B cell (primary cell): ENCODE results near the gene OTOGL. TPM values are rescaled to one million over a fixed set of nuclear protein-coding genes. Genes with fewer than 3 reads are reported as not detected.

Experiments
- ATAC-seq: fragments of 200-7000 bp; cut with Tn5 transposase; one replicate; pipeline ENCODE4 v1.10.0; 2021; ENCODE audit warnings: low read depth, mild to moderate bottlenecking, moderate number of reproducible peaks, moderate library complexity
- CTCF ChIA-PET: fragments of 350-600 bp; sonication (Branson Sonifier 250); formaldehyde crosslinking; loops from one replicate; lab custom pipeline; 2021; ENCODE audit warnings: antibody characterized with exemption, inconsistent platforms; lab: Charles Lee
- POLR2A ChIA-PET: fragments of 350-600 bp; sonication (Branson Sonifier 250); formaldehyde crosslinking; loops from one replicate; lab custom pipeline; 2021; ENCODE audit warnings: antibody characterized with exemption; lab: Charles Lee
- DNase-seq: peaks from one replicate; pipeline ENCODE4 v3.0.0; 2013
- H2AFZ ChIP-seq: 2 replicates; pipeline ENCODE4 v1.6.1; 2012; ENCODE audit warnings: mild to moderate bottlenecking, low read depth, low read length; ENCODE audit not compliant: insufficient read depth, poor library complexity, severe bottlenecking
- H3K27ac ChIP-seq, 2 donors: 1 replicate in 1 of 2; 2 replicates in 1 of 2; pipeline ENCODE4 v1.5.1; 2012 to 2013; ENCODE audit warnings: low read length in 2 of 2, mild to moderate bottlenecking in 2 of 2, moderate library complexity in 1 of 2
- H3K27me3 ChIP-seq, 4 experiments: fragments of 200-600 bp in 1 of 4; sonication (generic) in 1 of 4; replicated peaks in 1 of 4; 1 replicate in 2 of 4; 2 replicates in 2 of 4; pipeline versions ENCODE4 v1.6.1 to v1.7.0; 2013 to 2016; ENCODE audit warnings: low read length in 3 of 4, mild to moderate bottlenecking in 2 of 4, mixed read lengths in 1 of 4, moderate library complexity in 1 of 4; ENCODE audit not compliant: insufficient read depth in 4 of 4, control insufficient read depth in 3 of 4; ENCODE audit errors: control extremely low read depth in 1 of 4
- H3K36me3 ChIP-seq, 2 experiments: replicated peaks in 1 of 2; 1 replicate in 1 of 2; 2 replicates in 1 of 2; pipeline versions ENCODE4 v1.6.1 to v1.7.1; 2013; ENCODE audit warnings: low read length in 1 of 2; ENCODE audit not compliant: insufficient read depth in 2 of 2, control insufficient read depth in 1 of 2; ENCODE audit errors: control extremely low read depth in 1 of 2, extremely low read depth in 1 of 2
- H3K4me1 ChIP-seq, 2 donors: fragments of 200-600 bp in 1 of 2; sonication (generic) in 1 of 2; 1 replicate in 1 of 2; 2 replicates in 1 of 2; pipeline versions ENCODE4 v1.5.1 to v1.6.1; 2013 to 2017; ENCODE audit warnings: low read length in 2 of 2; ENCODE audit not compliant: control insufficient read depth in 2 of 2, insufficient read depth in 2 of 2
- H3K4me2 ChIP-seq: replicated peaks from 2 replicates; pipeline ENCODE3; 2012; ENCODE audit warnings: mild to moderate bottlenecking, low read depth, low read length; ENCODE audit not compliant: poor library complexity, severe bottlenecking
- H3K4me3 ChIP-seq, 5 experiments: fragments of 200-600 bp in 1 of 5; sonication (generic) in 1 of 5; 1 replicate in 3 of 5; 2 replicates in 2 of 5; pipeline versions ENCODE4 v1.5.1 to v1.7.0; 2011 to 2016; ENCODE audit warnings: low read length in 4 of 5, mild to moderate bottlenecking in 4 of 5, low read depth in 2 of 5, control low read depth in 1 of 5, moderate library complexity in 1 of 5; ENCODE audit not compliant: insufficient read depth in 1 of 5; ENCODE audit errors: control extremely low read depth in 1 of 5, extremely low read depth in 1 of 5
- H3K79me2 ChIP-seq: fragments of 200-600 bp; sonication (generic); one replicate; pipeline ENCODE4 v1.6.0; 2016; ENCODE audit warnings: low read length; ENCODE audit not compliant: control insufficient read depth, insufficient read depth
- H3K9ac ChIP-seq: fragments of 200-600 bp; sonication (generic); 2 replicates; pipeline ENCODE4 v1.6.1; 2017; ENCODE audit warnings: mild to moderate bottlenecking, low read length, moderate library complexity
- H3K9me3 ChIP-seq, 3 donors: one replicate each; pipeline versions ENCODE4 v1.6.1 to v1.7.1; 2013; ENCODE audit warnings: low read length in 2 of 3; ENCODE audit not compliant: control insufficient read depth in 2 of 3, insufficient read depth in 1 of 3; ENCODE audit errors: control extremely low read depth in 1 of 3
- H4K20me1 ChIP-seq: 2 replicates; pipeline ENCODE4 v1.6.0; 2012; ENCODE audit warnings: mild to moderate bottlenecking, low read length; ENCODE audit not compliant: insufficient read depth, control insufficient read depth, poor library complexity, severe bottlenecking
- H3K27ac Mint-ChIP-seq: one replicate; pipeline ENCODE4 v1.8.0; 2021; ENCODE audit warnings: mixed read lengths
- H3K27me3 Mint-ChIP-seq: one replicate; pipeline ENCODE4 v1.8.0; 2021; ENCODE audit warnings: mixed read lengths
- H3K4me1 Mint-ChIP-seq: one replicate; pipeline ENCODE4 v1.8.0; 2021; ENCODE audit warnings: mixed read lengths
- H3K4me3 Mint-ChIP-seq: one replicate; pipeline ENCODE4 v1.8.0; 2021; ENCODE audit warnings: mixed read lengths
- H3K9me3 Mint-ChIP-seq: one replicate; pipeline ENCODE4 v1.8.0; 2022; ENCODE audit warnings: mixed read lengths; ENCODE audit not compliant: insufficient read depth
- EZH2 ChIP-seq: IDR thresholded peaks from 2 replicates; pipeline ENCODE4 v1.6.1; 2012; ENCODE audit warnings: borderline replicate concordance, low read depth, mild to moderate bottlenecking, moderate library complexity, low read length; ENCODE audit not compliant: insufficient read depth, poor library complexity, severe bottlenecking
- WGBS: methylation state at CpG from one replicate; pipeline ENCODE4 v1.1.5; 2013; ENCODE audit warnings: missing lambda C conversion rate; ENCODE audit not compliant: insufficient coverage; 5-methylcytosine and 5-hydroxymethylcytosine counted together
- intact Hi-C: fragments of 100-400 bp; cut with micrococcal nuclease; formaldehyde crosslinking; loops from one replicate; pipeline ENCODE4 v1.10.0; 2022
- polyA plus RNA-seq: library from polyadenylated mRNA; depleted of rRNA; stranded (reverse); fragments of >200 nt; gene quantifications from 2 replicates; pipeline ENCODE4 v1.2.3, GENCODE V29; 2012
- total RNA-seq, 2 donors: library from RNA; stranded (reverse); fragments of 120-200 nt in 1 of 2; gene quantifications; 1 replicate in 1 of 2; 2 replicates in 1 of 2; pipeline versions ENCODE4 v1.2.3 to v1.2.4, GENCODE V29; 2013 to 2022
- TF ChIP-seq, protein P1 (sequence below): fragments of 200-600 bp; IDR thresholded peaks from one replicate; pipeline ENCODE4 v1.8.0; 2022; ENCODE audit warnings: antibody characterized with exemption, mild to moderate bottlenecking

Gene OTOGL
- total and polyA plus RNA-seq, 2 donors (not counting 1 experiment from before 2014, with no cell fraction given), result not detected

DNA sequence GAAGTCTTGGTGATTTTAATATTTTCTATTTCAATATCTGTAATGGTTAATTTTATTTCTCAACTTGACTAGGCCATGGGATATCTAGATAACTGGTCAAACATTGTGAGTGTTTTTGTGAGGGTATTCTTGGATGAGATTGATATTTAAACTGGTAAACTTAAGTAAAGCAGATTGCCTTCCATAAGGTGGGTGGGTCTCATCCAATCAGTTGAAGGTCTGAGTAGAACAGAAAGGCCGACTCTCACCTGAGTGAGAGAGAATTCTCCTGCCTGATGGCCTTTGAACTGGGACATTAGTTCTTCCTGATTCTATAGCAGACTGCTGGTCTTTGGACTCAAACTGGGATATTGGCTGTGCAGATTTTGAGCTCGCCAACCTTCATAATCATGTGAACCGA is 36.3 kb downstream of the OTOGL start:
- Histone ChIP-seq H2AFZ (no peak overlapping the region), H3K79me2 (no peaks in the 10 kb centered on the region), H3K27me3 (no peaks in the 10 kb centered on the region), H4K20me1 (no peaks in the 10 kb centered on the region), H3K36me3 (no peaks in the 10 kb centered on the region), H3K4me1 (no peaks in the 10 kb centered on the region), H3K4me3 (no peak overlapping the region), H3K9me3 (no peaks in the 10 kb centered on the region), H3K4me2 (no peak overlapping the region), H3K27ac (no peak overlapping the region), H3K9ac (no peak overlapping the region)
- Mint-ChIP-seq H3K9me3 (no peaks in the 10 kb centered on the region), H3K4me1 (no peaks in the 10 kb centered on the region), H3K27ac (no peak overlapping the region), H3K4me3 (no peak overlapping the region), H3K27me3 (peaks cover 15% of the 10 kb centered on the region)
- TF ChIP-seq, protein P1, sequence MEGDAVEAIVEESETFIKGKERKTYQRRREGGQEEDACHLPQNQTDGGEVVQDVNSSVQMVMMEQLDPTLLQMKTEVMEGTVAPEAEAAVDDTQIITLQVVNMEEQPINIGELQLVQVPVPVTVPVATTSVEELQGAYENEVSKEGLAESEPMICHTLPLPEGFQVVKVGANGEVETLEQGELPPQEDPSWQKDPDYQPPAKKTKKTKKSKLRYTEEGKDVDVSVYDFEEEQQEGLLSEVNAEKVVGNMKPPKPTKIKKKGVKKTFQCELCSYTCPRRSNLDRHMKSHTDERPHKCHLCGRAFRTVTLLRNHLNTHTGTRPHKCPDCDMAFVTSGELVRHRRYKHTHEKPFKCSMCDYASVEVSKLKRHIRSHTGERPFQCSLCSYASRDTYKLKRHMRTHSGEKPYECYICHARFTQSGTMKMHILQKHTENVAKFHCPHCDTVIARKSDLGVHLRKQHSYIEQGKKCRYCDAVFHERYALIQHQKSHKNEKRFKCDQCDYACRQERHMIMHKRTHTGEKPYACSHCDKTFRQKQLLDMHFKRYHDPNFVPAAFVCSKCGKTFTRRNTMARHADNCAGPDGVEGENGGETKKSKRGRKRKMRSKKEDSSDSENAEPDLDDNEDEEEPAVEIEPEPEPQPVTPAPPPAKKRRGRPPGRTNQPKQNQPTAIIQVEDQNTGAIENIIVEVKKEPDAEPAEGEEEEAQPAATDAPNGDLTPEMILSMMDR, result no peak
- TF ChIP-seq EZH2, result no peak
- no peak for ATAC-seq
- ChIA-PET CTCF (no interaction called here), POLR2A (no interaction called here)
- no CpG with 5 or more reads among the region's 3 CpGs for WGBS
- intact Hi-C loops, result no loop called here
- DNase-seq, result no peak

DNA sequence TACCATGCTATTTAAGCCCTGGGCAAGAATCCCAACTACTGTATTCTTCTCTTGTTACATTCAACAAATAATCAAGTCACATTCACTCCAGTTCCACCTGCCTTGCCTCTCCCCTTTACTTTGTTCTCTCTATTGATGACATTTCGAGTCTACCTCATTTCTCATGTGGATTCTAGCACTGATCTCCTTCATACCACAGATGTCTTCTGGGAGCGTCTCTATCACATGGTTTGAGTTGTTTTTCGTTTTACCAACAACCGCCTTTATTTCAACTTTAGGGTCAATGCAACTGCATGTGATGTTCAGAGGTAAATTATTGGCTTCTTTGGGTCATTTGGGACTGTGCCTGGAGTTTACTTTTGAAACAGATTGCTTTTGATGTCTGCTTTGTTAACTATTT is 40.7 kb downstream of the OTOGL start:
- Histone ChIP-seq H3K4me3 (no peak overlapping the region), H3K9me3 (no peaks in the 10 kb centered on the region), H2AFZ (no peak overlapping the region), H3K79me2 (no peaks in the 10 kb centered on the region), H3K27me3 (no peaks in the 10 kb centered on the region), H3K36me3 (no peaks in the 10 kb centered on the region), H4K20me1 (no peaks in the 10 kb centered on the region), H3K9ac (no peak overlapping the region), H3K4me1 (no peaks in the 10 kb centered on the region), H3K27ac (no peak overlapping the region), H3K4me2 (no peak overlapping the region)
- intact Hi-C loops, result no loop called here
- WGBS, result no CpG with 5 or more reads among the region's 4 CpGs
- ChIA-PET POLR2A (no interaction called here), CTCF (no interaction called here)
- ATAC-seq, result no peak
- no peak overlapping the region for H3K4me3 Mint-ChIP-seq
- TF ChIP-seq EZH2, result no peak
- TF ChIP-seq, protein P1, result no peak
- no peaks in the 10 kb centered on the region for H3K4me1 Mint-ChIP-seq
- H3K27me3 Mint-ChIP-seq, result peaks cover 9% of the 10 kb centered on the region
- no peaks in the 10 kb centered on the region for H3K9me3 Mint-ChIP-seq
- no peak for DNase-seq
- H3K27ac Mint-ChIP-seq, result no peak overlapping the region
